Measurements from ENCODE around the gene CARHSP1.
"Not testable (repeated sequence)": the region's sequence is repeated elsewhere in the genome, so short reads cannot be mapped to it uniquely, and the experiment has no call there.

The CARHSP1 gene

DNA sequence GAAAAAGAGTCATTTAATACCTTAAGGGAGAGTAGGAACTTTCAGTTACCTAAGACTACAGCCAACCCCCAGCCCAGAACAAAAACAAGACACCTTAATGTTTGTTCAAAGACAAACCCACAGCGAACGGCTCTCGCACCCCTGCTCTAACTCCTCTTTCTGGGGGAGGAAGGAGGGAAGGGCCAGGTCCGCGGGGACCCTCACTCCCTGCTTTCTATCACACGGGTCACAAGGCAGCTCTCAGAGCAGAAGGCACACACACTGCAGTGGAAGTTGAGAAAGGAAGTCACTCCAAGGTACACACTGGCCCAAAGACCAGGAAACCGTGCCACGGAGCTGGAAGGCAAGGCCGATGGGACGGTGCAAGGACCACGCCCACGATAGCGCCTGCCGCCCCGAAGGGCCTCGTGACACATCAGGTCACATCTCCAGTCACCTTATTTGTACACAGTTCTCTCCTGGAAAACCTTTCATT, 23.3 kb upstream of the CARHSP1 start:
- DNase-seq: no peak

DNA sequence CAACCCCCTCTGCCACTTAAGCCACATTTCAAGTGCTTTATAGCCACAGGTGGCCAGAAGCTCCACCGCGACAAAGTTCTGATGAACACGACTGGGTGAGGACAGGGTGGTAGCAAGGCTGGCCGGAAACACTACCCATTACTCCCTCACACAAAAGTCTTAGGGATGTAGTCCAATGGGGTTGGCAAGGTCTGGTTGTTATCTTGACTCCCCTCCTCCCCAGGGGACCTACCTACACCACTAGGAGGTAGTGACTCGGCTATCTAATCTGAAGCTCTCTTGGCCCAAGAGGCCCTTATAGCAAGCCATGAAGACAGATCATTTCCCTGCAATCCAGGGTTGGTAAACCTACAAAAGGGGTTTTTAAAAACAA, 21.7 kb upstream of the CARHSP1 start:
- no peak for DNase-seq

DNA sequence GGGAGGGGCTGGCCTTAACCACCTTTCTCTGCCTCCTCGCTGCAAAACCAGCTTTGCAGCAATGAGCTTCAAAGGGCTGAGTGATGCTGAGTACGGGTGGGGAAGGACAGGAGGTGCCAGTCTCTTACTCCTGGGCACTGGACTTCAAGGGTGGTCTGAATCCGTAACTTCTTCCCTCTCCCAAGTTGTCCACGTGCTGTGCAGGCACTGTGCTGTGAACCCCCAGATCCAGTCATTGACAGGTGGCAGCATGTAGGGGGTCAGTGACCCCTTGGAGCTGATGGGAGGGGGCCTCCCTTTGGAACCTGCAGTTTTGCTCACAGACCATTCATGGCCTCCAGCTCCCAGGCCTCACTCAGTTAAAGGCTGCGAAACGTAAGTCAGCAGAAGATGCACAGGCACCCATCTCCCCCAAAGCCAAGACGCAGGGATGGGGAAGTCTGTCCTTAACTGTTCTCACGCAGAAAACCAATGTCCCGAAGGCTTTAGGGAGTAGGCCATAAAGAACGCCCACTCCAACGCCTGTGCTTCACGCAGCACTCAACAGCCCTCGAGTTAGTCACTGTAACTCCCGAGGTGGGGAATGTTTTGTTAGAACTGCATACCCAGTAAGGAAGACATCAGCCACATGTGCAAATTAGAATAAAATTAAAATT, 21.2 kb upstream of the CARHSP1 start:
- DNase-seq: no peak

DNA sequence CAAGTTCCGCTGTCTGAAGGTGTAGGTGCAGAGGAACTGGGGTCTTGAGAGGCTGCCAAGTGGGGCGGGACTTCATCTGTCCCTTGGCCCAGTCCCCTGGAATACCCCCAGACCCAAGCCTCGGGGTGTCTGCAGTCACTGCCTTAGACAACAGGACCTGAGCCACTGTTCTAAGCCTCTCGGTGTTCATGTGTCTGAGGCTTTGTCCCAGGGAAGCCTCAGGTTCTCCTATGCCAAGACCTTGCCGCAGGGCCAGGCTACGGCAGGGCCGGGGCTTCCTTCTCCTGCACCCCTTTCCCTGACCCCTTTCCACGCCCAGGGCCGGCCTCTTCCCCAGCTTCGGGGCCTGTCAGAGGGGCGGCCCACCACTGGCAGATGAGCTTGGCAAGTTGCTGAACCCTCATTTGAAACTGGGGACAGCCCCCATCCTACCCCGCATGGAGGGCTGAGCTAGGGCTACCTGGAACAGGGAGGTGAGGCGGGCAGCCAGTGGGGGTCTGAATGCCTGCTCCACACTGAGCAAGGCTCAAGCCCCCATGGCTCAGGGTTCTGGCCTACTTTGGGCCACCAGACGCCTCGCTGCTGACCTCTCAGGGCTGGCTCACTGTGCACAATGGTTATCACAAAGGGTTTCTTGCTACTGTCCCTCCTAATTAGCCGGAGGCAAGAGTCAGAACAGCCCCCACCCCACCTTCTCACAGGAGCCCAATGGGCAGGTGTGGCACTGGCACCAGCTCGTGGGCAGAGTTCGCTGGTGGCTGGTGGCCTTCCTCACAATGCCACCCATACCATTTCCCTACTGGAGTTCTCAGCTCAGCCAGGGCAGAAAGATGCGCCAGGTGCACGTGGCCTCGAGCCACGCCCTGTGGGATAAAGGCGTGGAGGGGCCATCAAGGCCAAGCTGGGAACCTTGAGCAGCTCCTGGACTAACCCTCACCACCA, 20.4 kb upstream of the CARHSP1 start:
- DNase-seq: no peak

DNA sequence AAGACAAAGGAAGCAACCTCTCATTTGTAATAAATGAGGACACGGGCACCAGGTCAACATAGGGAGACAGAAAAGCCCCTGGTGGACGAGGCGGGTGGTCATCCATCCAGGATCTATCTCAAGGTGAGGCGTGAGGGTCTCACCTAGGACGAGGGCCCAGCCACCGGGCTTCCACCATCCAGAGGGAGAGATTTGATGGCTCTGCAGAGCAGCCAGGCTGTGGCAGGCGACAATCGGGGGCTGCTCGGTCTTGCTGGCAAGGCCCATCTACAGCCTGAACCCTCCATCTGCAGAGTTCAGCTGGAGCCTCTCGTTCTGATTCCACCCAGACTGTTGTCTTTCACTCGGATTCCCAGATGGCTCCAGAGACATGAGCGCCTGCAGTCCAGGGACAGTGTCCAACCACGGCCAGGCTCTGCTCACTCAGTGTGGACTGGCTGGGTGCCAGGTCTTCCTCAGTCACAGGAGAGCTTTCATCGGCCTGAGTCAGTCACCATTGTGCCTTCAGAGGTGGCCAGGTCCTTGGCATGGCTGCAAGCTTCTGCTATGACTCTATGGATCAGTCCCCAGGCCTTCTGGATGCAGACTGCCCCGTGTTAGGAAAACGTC, 19.2 kb upstream of the CARHSP1 start:
- DNase-seq: no peak

DNA sequence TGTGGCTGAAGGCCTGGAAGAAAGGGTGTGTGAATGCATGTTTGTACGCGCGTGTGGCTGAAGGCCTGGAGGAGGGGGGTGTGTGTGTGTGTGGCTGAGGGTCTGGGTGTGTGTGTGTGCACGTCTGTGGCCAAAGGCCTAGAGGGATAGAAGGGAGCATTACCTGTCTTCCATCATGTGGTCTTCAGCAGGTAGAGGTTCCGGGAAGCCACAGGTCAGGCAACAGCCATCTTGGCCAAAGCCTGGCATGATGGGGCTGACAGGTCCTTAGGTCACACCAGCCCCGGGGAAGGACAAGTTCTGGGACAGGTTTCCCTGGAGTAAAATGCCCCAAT, 18.6 kb upstream of the CARHSP1 start:
- DNase-seq: no peak

DNA sequence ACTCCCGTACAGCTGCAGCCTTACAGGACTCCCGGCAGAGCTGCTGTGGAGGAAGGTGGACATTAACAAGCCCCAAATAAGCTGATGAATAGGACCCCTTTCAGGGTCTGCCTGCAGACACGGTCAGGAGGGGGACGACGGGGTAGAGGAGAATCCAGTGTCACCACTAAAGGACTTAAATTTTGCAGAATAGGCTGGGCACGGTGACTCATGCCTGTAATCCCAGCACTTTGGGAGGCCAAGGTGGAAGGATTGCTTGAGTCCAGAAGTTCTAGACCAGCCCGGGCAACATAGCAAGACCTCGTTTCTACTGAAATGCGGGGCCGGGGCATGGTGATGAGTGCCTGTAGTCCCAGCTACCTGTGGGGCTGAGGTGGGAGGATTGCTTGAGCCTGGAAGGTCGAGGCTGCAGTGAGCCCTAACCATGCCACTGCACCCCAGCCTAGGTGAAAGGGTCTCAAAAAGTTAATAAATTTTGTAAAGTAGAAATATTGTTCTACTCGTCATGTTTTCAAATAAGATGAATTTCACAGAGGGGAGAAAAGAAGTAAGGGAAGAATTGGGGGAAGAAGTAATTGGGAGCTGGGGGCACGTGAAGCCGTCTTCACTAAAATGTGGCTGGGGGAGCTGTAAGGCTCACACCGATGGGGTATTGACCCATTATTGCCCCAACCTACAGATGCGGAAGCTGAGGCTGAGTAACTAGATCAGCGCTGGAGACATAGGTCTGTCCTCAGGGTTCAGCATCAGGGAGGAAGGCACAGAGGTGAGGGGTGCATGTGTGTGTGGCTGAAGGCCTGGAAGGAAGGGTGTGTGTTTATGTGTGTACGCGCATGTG, 18.0 kb upstream of the CARHSP1 start:
- DNase-seq: no peak

DNA sequence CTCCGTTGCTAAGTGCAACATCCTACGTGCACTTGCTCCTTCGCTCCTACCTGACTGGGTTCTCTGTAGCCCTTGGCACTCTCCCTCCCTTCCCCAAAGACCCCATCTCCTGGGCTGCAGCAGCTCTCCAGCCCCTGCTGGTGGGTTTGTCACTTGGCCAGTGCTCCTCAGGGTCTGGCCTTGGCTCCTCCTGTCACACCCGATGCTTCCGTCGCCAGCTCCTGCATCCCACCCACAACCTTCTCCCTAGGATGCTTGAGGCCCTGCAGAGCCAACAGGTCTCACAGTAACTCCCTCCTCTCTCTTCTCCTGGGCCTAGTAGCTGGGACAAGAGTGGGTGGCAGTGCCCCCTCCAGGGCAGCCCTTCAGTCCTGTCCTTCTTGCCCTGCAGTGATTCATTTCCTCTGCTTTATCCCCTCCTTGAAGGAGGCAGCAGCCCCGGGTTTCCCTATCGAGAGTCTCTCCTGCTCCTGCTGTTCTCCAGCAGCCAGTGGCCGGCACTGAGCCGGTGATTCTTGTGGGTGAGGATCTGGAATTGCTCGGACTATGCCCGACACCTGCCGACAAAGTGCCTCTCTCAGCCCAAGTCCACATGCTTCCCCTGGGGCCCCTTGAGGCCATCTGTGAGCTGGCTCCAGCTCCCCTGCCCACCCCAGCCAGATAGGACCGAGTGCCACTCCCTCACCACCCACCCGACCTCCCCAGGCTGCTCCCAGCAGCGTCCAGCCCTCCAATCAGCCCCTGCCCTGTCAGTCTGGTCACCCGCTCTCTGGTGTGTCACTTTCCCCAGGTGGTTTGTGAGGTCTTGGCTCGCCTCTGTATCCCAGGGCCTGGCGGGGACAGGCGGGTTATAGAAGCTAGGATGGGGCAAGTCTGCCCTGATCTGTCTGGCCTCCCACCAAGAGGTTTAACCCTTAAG, 17.1 kb upstream of the CARHSP1 start:
- no peak for DNase-seq

DNA sequence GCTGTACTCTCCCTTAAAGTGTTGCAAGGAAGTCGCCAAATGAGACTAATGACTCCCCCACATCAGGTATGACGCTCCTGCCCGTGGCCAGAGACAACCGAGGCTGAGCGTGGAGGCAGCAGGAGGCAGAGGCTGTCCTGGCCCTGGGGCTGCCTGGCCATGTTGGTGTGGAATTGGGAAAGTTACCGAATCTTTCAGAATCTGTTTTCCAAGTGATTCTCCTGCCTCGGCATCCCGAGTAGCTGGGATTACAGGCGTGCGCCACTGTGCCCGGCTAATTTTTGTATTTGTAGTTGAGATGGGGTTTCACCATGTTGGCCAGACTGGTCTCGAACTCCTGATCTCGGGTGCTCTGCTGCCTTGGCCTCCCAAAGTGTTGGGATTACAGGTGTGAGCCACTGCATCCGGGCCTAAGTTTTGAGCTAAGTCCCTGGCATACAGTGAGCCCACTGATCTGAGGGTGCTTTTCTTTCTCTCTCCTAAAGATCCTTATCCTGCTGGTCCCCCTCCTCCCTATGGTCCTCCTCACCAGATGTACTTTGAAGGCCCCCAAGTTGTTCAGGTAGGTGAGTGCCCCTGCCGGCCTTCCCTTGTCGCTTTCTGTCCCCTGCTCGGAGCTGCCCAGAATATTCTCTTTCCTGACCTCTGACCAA, 14.0 kb upstream of the CARHSP1 start:
- no peak for DNase-seq

DNA sequence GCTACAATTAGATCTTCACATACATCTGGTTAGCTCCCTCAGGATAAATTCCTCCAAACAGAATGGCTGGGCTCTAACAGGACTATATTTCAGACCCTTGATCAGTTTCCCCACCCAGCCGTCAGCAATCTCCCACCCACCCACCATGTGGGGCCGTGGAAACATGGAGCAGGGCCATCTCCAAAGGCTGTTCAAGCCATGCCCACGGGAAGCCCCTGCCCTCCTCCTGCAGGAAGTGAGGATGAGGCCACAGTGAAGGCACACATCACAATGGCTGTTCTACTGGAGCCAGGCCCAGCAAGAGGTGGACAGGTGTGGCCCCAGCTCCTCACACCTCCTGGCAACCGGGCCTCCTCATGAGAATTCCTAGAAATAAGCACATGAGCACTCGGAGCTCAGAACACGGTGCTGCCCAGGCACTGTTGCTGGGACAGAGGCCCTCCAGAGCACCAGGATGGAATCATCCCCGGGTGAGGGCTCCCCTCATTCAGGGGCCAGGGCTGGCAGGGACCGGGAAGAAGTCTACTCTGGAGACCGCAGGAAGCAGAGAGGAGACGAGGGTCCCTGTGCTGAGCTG, 13.3 kb upstream of the CARHSP1 start, which contains the start of gene LITAFD:
Gene LITAFD (plus strand): TSS at position 311 of the 577 bp plus-strand sequence. CDS start 2,005 bp downstream, outside the sequence.
- DNase-seq: no peak

DNA sequence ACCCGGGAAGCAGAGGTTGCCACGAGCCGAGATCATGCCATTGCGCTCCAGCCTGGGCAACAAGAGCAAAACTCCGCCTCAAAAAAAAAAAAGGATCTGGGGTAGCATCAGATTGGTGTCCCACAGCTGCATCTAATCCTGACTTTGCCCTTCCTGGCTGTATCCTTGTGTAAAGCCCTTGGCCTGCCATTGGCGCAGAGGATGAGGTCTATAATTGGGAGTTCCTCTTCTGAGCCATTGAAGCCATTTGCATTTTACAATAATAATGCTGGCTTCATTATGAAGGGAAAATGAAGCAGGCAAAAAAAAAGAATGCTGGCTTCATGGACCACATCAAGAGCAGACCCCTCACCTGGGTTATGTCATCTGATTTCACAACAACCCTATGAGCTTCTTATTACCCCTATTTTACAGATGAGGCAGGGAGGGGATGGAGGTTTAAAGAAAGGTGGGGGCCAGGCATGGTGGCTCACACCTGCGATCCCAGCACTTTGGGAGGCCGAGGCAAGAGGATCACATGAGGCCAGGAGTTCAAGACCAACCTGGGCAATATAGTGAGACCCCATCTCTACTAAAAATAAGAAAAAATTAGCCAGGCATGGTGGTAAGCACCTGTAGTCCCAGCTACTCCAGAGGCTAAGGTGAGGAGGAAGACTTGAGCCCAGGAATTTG, 12.2 kb upstream of the CARHSP1 start:
- DNase-seq: no peak

DNA sequence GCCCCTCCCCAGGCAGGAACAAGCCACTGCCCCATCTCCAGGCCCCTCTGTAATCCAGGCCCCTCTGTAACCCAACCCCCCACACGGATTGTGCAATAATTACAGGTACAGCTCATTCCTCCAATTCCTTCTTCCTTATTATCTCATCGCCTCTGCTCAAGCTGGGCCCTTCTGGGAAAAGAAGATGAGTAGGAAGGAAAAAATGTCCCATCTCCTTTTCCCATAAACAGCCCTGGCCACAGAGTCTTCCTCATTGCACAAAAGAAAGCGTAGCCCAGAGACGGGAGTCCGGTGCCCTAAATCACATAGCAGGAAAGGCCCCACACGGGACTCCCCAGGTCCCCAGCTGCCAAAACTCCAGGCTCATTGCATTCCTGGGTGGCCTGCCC, 9.7 kb upstream of the CARHSP1 start:
- no peak for DNase-seq

DNA sequence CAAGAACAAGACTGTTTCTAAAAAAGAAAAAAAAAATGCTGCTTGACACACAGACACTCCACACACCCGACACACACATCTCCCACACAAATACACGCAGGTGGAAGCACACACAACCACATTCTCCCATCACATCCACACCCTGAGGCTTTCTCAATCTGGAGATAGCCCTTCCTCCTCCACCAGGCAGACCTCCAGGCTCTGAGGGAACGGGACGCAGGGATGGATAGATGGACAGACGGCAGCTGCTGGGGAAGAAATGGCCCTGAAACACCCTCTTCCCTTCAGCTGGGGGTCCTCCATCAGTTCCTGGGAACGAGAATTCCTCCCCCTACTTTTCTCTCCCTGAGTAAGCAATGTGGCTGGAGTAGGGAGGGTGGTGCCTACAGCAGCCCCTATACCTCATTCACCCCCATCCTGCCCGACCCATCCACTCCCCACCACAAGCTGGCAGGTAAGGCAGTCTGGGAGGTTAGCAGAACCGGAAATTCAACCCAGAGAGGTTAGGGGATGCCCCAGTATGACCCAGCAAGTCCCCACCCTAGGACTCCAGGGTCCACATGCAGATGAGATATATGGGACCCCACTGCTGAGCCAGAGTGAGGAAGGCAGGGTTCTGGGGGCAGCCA, 9.2 kb upstream of the CARHSP1 start:
- no peak for DNase-seq

DNA sequence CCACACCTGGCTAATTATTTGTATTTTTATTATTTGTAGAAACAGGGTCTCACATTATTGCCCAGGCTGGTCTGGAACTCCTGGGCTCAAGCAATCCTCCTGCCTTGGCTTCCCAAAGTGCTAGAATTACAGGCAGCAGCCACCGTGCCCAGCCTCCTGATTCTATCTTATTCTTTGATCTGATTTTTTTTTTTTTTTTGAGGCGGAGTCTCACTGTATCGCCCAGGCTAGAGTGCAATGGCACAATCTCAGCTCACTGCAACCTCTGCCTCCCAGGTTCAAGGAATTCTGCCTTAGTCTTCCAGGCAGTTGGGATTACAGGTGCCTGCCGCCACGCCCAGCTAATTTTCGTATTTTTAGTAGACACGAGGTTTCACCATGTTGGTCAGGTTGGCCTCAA, 6.5 kb upstream of the CARHSP1 start:
- DNase-seq: not testable (repeated sequence)

DNA sequence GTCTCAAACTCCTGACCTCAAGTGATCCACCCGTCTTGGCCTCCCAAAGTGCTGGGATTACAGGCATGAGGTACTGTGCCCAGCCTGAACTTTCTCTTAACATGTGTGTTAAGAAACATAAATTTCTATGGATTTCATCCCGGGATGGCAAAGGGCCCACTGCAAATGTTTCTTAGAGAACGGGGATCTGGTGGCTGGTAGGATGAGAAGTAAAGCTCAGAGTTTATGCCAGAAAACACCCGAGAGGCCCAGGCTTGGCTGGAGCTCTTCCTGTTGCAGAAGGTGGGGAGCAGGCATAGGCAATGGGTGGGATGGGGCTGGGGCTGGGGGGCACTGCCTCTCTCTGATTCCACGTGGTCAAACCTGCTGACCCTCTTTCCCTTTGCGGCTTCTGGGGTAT, 5.6 kb upstream of the CARHSP1 start:
- no peak for DNase-seq

DNA sequence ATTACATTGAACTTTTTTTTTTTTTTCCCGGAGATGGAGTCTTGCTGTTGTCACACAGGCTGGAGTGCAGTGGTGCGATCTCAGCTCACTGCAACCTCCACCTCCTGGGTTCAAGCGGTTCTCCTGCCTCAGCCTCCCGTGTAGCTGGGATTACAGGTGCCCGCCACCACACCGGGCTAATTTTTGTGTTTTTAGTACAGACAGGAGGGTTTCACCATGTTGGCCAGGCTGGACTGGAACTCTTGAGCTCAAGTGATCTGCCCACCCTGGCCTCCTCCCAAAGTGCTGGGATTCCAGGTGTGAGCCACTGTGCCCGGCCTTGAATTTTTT, 5.0 kb upstream of the CARHSP1 start:
- DNase-seq: not testable (repeated sequence)

DNA sequence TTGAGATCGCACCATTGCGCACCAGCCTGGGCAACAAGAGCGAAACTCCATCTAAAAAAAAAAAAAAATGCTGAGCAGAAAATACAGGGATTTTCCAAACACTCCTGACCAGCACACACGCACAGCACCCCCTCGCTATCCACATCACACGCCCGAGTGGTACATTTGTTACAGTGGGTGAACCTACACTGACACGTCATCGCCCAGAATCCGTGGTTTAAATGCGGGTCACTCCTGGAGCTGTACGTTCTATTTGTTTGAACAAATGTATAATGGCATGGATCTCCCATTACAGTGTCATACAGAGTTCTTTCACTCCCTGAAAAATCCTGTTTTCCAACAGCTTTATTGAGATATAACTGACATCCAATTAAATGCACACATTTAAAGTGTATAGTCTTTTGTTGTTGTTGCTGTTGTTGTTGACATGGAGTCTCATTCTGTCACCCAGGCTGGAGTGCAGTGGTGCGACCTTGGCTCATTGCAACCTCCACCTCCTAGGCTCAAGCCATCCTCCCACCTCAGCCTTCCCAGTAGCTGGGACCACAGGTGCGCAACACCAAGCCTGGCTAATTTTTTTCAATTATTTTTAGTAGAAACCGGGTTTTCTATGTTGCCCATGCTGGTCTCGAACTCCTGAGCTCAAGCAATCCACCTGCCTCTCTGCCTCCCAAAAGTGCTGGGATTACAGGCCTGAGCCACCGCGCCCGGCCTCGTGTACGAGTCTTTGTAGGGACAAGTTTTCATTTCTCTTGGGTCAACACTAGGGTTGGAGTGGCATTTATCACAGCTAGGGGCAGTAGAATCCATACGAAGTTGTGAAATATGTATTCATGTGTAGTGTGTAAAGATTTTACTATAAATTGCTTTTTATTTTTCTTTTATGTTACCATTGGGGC, 4.4 kb upstream of the CARHSP1 start:
- DNase-seq: no peak

DNA sequence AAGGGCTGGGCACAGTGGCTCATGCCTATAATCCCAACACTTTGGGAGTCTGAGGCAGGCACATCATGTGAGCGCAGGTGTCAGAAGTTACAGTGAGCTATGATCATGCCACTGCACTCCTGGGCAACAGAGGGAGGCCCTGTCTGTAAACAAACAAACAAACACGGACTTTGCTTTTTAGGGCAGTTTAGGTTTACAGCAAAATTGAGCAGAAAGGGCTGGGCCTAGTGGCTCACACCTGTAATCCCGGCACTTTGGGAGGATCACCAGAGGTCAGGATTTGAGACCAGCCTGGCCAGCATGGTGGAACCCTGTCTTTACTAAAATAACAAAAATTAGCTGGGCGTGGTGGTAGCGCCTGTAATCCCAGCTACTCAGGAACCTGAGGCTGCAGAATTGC, 3.3 kb upstream of the CARHSP1 start:
- DNase-seq: no peak

DNA sequence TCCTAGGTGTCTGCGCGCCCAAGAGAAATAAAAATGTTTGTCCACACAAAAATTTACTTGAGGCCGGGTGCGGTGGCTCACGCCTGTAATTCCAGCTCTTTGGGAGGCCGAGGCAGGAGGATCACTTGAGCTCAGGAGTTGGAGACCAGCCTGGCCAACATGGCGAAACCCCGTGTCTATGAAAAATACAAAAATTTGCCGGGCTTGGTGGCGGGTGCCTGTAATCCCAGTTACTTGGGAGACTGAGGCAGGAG, 1.1 kb upstream of the CARHSP1 start:
- not testable (repeated sequence) for DNase-seq

Measured in CD4-positive, alpha-beta T cell treated with Interleukin-17A for 4 hours (primary cell).